Activated CD4-positive, alpha-beta T cell treated with anti-CD3 and anti-CD28 coated beads, Interleukin-2, Interleukin-4, amounts not matched to agents 100 ng/mL and 50 ng/mL, durations not matched to agents 16 hours and 8 hours (primary cell): Measurements from ENCODE around the gene BMAL2.

Experiments used
- DNase-seq: peaks from one replicate; pipeline ENCODE4 v3.0.0-alpha.2; 2020; ENCODE audit warnings: low spot score

The BMAL2 gene

GRCh38 chr12:27324530-27324929 lies 8.1 kb upstream of the BMAL2 start:
- DNase-seq = no peak

- no peak for DNase-seq
Measured at GRCh38 chr12:27330846-27331245, 1.8 kb upstream of the BMAL2 start.

DNA sequence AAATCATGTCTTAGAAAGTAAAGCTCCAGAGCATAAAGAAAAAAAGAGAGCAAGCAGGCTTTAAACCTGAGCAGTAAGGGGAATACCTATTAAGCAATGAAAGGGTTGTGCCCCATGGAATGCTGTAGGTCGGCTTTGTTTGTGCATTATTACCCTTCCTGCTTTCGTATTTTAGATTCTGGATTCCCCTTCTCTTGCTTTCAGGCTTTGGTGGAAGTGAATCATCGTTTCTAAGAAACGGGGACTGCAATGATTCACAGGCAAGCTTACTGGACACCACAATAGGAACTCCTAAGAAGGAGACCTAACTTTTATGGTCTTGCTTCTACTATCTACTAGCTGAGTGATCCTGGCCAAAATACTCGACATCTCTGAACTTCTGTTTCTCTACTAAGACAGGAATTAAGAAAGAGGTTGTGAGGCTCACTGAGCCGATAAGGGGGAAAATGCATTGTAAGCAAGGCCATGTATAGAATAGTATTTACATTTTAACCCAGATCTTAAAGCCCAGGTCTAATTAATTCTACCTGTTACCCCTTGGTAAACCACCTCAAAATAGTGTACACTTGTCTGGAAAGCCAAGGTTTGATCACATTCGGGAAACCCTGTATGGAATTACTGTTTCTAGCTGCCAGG lies 1.2 kb upstream of the BMAL2 start:
- peak; percentile 88 for DNase-seq

DNA sequence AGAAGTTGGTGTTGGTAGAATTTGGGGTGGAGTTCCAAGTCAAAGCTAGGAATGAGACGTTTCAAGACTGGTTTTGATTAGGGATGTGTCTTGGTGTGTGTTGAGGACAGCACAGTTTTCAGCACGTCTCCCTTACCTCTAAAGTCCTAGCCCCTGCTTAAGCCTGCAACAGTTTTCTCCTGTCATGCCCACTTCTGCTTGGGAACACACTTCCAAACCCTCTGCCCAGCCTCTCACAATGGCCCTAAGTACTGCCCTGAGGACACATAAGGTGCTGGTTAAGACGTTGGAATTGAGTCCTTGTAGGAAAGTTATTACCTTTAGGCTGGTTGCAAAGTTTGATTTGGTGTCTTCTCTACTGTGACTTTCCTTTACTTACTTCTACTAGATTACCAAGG lies 710 bp upstream of the BMAL2 start:
- no peak for DNase-seq

DNA sequence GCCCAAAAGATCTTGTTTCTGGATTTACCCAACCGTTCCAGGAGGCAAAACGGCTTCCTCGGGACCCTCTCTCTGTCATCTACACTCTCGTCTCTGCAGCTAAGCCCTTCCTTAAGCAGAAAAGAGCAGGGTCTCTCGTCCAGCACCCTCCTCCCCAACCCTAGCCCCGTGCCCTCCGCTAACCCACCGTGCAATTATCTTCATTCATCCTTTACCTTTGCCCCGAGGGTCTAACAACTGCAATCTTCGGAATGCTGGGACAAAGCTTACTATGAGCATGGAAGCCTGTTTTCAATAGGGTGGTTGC lies 276 bp upstream of the BMAL2 start:
- DNase-seq = no peak

DNA sequence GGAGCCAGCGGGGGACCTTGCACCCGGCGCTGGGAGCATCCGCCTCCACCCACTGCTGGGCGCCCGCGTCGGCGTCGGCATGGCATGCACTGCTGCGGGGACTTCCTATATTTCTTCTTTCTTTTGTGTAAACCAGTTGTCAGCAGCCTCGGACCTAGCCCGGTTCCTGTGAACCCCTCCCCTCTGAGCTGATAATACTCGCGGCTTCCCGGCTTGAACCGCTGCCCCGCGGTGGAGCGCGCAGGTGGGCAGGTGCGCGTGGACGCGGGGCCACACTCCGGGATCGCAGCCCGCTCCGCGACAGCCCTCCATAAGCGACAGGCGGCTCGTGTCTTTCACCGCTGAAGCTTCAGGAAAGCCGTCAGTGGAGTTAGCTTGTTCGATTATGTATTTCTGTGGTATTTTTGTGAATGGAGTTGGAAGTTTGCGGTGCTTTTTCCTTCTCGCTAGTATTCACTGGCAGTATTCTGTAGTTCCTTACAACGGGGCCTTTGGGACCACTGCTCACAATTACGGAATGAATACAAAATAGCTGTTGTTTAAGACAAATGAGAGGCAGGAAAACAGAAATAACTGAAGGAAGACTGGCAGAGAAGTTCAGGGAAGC lies 870 bp downstream of the BMAL2 start:
- DNase-seq = peak; percentile 40

DNA sequence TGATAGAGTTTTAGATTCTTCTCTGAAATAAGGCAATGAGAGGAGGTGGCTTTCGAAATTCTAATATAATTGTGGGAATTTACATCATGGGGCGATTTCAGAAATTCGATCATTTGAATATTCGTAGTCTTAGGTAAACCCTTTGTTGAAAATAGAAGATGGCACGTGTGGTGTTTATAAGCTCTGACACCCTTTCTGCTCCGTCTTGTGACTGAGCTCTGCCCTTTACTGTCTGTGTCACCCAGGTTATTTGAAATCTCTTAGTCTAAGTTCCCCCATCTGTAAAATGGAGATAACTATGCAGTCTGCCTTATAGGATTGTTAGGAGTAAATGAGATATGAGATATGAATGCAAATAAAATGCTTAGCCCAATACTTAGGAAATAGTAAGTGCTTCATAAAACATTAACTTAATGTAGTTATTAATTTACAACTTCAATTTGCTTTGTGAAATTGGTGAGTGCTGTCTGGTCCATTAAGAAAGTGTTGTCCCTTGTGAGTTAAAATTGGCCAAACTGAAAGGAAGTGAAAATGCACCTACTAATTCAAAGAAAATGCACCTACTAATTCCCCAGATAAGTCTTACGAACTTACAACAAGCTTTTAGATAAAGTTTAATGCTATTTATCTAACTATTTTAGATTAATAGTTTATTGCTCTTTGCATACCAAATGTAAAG lies 1.5 kb downstream of the BMAL2 start:
- no peak for DNase-seq

GRCh38 chr12:27334721-27335082 lies 2.1 kb downstream of the BMAL2 start:
- no peak for DNase-seq

GRCh38 chr12:27335364-27336281 lies 3.0 kb downstream of the BMAL2 start:
- peak; percentile 62 for DNase-seq

DNA sequence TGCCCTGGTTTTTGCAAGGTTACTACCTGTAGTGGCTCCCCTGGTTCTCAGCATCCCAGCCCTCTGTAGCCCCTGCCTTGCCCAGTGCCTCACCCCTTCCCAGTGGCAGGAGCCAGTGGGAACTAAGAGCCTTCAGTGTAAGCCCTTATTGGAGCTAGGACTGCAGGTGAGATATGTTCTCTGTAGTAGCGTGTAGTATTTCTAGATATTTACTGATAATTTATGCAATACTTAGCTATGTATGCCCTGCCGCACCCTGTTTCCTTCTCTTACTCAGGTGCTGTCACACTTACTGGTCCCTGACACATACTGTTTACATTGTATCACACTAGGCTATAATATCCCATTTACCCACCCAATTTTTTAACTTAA lies 3.6 kb downstream of the BMAL2 start:
- DNase-seq = no peak

- DNase-seq = no peak
Measured at GRCh38 chr12:27337376-27337775, 4.7 kb downstream of the BMAL2 start.

DNA sequence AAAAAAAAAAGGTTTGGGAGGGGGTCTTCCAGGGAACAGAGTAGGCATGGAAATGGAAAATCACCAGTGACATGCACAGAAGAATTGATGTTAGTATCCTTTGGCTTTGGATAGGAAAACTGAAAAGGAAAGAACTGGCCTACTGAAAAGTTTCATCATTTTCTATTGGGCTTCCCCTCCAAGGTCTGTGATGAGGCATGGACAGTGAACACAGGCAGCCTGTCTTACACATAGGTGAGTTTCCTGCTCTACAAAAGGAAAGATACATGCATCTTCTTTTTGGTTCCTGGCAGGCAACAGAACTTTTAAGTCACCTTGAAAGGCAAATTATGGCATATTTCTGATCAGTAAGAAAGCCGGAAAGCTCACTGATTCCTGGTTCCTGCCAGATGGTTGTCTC lies 5.8 kb downstream of the BMAL2 start:
- no peak for DNase-seq

- no peak for DNase-seq
Measured at GRCh38 chr12:27340971-27341370, 8.3 kb downstream of the BMAL2 start.

GRCh38 chr12:27342536-27342935 lies 9.9 kb downstream of the BMAL2 start:
- DNase-seq = no peak

DNA sequence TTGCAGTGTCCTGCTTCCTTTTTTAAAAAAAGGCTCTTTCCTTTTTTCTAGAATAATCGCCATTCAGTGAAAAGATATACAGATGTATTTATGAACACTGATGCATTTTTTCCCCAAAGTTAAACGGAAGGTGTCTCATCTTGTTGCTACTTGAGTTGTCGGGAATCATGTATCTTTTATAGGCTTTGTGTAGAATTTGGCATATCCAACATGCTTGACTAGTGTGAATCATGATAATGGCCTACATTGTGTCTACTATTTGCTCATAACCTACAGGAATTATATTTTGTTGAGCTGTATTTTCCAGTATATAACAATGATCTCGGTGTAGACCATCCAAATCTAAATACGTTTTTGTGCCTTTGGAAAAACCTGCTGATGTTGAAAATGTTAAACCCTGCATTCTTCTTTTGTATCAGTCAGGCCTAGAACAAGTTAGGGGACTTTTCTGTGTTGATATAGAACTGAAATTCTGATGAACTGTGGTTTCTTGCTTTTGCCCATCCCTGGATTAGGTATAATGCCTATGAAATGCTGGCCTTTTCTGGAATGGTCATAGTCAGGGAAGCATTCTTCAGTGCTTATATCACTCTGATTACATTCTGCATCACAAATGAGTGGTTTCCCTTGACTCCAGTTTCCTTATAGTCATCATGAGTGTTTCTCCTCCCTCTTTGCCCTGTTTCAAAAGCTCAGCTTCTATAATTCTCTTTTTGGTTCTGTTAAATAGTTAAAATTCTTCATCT lies 10.8 kb downstream of the BMAL2 start:
- DNase-seq = no peak

GRCh38 chr12:27344246-27344645 lies 11.6 kb downstream of the BMAL2 start:
- no peak for DNase-seq

DNA sequence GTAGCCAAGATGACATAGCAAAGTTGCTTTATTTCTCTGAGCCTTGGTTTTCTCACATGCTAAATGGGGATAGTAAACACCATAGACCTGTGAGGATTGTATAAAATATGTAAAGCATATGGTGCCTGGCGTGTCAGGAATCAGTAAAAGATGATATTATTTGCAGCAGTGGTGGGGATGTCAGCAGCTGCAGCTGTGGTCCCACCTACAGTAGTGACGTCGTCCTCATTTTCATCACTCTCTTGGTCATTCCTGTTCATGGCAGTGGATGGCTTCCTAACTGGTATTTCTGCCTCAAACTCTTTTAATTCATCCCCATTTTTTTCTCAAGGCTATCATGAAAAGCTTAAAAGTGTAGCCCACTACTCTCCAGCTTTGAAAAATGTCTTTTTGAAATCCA lies 12.1 kb downstream of the BMAL2 start:
- DNase-seq = no peak

DNA sequence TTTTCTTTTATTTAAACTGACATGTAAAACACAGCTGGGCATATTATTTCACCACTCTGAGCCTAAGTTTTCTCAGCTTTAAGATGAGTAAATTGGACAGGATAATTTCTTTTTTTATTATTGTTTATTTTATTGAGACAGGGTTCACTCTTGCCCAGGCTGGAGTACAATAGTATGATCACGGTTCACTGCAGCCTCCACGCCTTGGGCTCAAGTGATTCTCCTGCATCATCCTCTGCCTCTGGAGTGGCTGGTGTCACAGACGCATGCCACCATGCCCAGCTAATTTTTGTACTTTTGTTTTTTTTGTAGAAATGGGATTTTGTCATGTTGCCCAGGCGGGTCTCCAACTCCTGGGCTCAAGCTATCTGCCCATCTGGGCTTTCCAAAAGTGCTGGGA lies 12.7 kb downstream of the BMAL2 start:
- no peak for DNase-seq

GRCh38 chr12:27347779-27348178 lies 15.1 kb downstream of the BMAL2 start:
- no peak for DNase-seq

GRCh38 chr12:27351476-27351875 lies 18.8 kb downstream of the BMAL2 start:
- DNase-seq = no peak

DNA sequence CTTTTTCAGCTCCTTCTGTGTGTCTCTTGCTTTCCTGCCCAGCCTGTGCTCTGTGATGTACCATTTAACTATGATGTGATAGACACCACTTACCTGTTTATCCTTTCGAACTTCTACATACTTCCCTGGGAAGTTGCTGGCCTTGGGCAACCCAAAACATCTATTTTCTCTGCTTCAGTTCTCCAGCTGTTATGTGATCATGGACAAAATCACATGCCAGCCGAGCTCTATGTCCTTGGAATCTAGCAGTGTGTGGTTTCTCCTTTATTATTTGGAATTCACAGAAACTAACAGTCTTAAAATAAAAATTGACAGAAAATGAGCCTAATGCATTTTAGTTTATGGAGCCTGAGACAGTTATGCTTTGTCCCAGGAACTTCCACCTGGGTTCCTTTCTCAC lies 22.9 kb downstream of the BMAL2 start:
- no peak for DNase-seq

DNA sequence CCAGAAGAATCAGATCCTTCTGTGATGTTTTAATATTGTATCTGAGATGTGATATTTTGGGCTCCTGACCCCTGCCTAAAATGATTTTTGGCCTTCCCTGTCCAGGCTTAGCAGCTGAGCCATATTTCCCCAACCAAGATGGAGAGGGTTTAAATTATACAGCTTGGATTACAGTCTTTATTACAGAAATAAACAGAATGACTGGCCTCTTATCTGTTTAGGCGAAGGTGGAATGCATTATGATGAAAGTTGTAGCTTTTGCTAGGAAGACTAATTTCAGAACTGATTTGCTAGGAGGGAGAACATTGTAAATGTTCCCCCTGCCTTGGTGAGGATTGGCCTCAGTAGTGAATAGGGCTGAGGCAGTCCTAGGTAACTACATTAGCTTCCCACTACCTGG lies 23.3 kb downstream of the BMAL2 start:
- no peak for DNase-seq
